ENCODE results near the gene HRG.
"Not testable (repeated sequence)": the region's sequence is repeated elsewhere in the genome, so short reads cannot be mapped to it uniquely, and the experiment has no call there.

The HRG gene

GRCh38 chr3:186694288-186695032, 28.6 kb downstream of the HRG start:
- H3K36me3 ChIP-seq (ENCODE audit: insufficient read depth, insufficient read length, low read length): no peaks in the 10 kb centered on the region
- DNase-seq (ENCODE audit: low read depth, low spot score): no peak
- H3K9ac ChIP-seq (ENCODE audit: insufficient read length, low read depth): no peak overlapping the region
- H3K9me3 ChIP-seq (ENCODE audit: insufficient read depth, low read length): no peaks in the 10 kb centered on the region
- TF ChIP-seq YY1 (IDR thresholded peaks at IDR 0.05; ENCODE audit: insufficient read depth, insufficient read length): no peak
- TF ChIP-seq SUZ12 (IDR thresholded peaks at IDR 0.05; ENCODE audit: extremely low read depth, insufficient read depth, insufficient read length): no peak
- no peak for TF ChIP-seq ZNF274 (IDR thresholded peaks at IDR 0.05; ENCODE audit: low read depth, low read length)
- H3K4me1 ChIP-seq (ENCODE audit: insufficient read depth, insufficient read length): no peaks in the 10 kb centered on the region
- H3K27me3 ChIP-seq (ENCODE audit: insufficient read depth, insufficient read length): no peaks in the 10 kb centered on the region
- no peak overlapping the region for H3K4me3 ChIP-seq (ENCODE audit: insufficient read length, low read depth)

DNA sequence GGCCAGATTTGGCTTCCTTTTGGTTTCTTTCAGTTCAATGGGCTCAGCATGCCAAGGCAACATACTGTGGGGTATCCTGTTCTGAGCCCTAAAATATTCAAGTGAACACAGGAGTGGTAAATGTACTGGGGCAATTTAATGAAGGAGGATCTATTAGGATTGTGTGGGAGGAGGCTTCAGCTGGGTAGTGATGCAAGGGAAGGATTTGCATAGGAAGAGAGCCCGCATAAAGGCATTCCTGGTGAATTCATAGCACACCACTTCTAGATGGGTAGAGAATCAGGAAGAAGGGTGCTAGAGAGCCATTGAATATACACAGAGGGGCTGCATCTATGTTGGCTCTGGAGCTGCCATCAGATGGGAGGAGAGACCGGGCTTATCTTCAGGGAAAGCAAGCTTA, 30.7 kb downstream of the HRG start:
- DNase-seq (ENCODE audit: low read depth, low spot score): no peak
- Histone ChIP-seq H3K9me3 (ENCODE audit: insufficient read depth, low read length) (no peaks in the 10 kb centered on the region), H3K36me3 (ENCODE audit: insufficient read depth, insufficient read length, low read length) (no peaks in the 10 kb centered on the region), H3K4me1 (ENCODE audit: insufficient read depth, insufficient read length) (no peaks in the 10 kb centered on the region), H3K9ac (ENCODE audit: insufficient read length, low read depth) (no peak overlapping the region), H3K4me3 (ENCODE audit: insufficient read length, low read depth) (no peak overlapping the region), H3K27me3 (ENCODE audit: insufficient read depth, insufficient read length) (no peaks in the 10 kb centered on the region)
- TF ChIP-seq ZNF274 (IDR thresholded peaks at IDR 0.05; ENCODE audit: low read depth, low read length) (no peak), SUZ12 (IDR thresholded peaks at IDR 0.05; ENCODE audit: extremely low read depth, insufficient read depth, insufficient read length) (no peak), YY1 (IDR thresholded peaks at IDR 0.05; ENCODE audit: insufficient read depth, insufficient read length) (no peak)

- no peaks in the 10 kb centered on the region for H3K27me3 ChIP-seq (ENCODE audit: insufficient read depth, insufficient read length)
- DNase-seq (ENCODE audit: low read depth, low spot score): no peak
These were observed 31.7 kb downstream of the HRG start for GRCh38 chr3:186697510-186697909.

GRCh38 chr3:186700267-186700666, 34.5 kb downstream of the HRG start:
- no peak for DNase-seq (ENCODE audit: low read depth, low spot score)
- no peaks in the 10 kb centered on the region for H3K36me3 ChIP-seq (ENCODE audit: insufficient read depth, insufficient read length, low read length)
- no peak overlapping the region for H3K9ac ChIP-seq (ENCODE audit: insufficient read length, low read depth)
- H3K9me3 ChIP-seq (ENCODE audit: insufficient read depth, low read length): no peaks in the 10 kb centered on the region
- H3K27me3 ChIP-seq (ENCODE audit: insufficient read depth, insufficient read length): no peaks in the 10 kb centered on the region
- no peak overlapping the region for H3K4me3 ChIP-seq (ENCODE audit: insufficient read length, low read depth)
- H3K4me1 ChIP-seq (ENCODE audit: insufficient read depth, insufficient read length): no peaks in the 10 kb centered on the region
- TF ChIP-seq SUZ12 (IDR thresholded peaks at IDR 0.05; ENCODE audit: extremely low read depth, insufficient read depth, insufficient read length) (no peak), YY1 (IDR thresholded peaks at IDR 0.05; ENCODE audit: insufficient read depth, insufficient read length) (no peak), ZNF274 (IDR thresholded peaks at IDR 0.05; ENCODE audit: low read depth, low read length) (no peak)

More at GRCh38 chr3:186697510-186697909, 31.7 kb downstream of the HRG start:
- H3K4me3 ChIP-seq (ENCODE audit: insufficient read length, low read depth): no peak overlapping the region
- TF ChIP-seq SUZ12 (IDR thresholded peaks at IDR 0.05; ENCODE audit: extremely low read depth, insufficient read depth, insufficient read length) (no peak), YY1 (IDR thresholded peaks at IDR 0.05; ENCODE audit: insufficient read depth, insufficient read length) (no peak), ZNF274 (IDR thresholded peaks at IDR 0.05; ENCODE audit: low read depth, low read length) (no peak)
- no peaks in the 10 kb centered on the region for H3K4me1 ChIP-seq (ENCODE audit: insufficient read depth, insufficient read length)
- H3K9me3 ChIP-seq (ENCODE audit: insufficient read depth, low read length): no peaks in the 10 kb centered on the region
- no peak overlapping the region for H3K9ac ChIP-seq (ENCODE audit: insufficient read length, low read depth)
- no peaks in the 10 kb centered on the region for H3K36me3 ChIP-seq (ENCODE audit: insufficient read depth, insufficient read length, low read length)

DNA sequence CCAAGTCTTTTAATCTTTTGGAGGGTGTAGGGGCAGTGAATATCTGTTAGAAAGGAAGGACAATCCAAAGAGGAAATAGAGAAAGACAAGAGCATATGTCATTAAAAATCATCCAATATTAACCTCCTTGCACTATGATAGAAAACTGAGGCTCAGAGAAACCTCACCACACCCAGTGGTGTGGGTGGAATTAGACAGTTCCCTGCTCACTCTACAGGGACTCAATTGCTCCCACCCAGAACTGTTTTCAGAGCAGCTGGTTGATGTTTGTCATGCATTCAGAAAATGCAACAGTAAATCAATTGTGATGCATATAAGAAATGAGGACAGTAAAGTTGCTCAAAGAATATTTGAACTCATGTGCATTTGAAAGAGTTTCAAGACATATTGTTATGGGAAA, 36.6 kb downstream of the HRG start:
- not testable (repeated sequence) for H3K4me1 ChIP-seq (ENCODE audit: insufficient read depth, insufficient read length); DNase-seq (ENCODE audit: low read depth, low spot score)

GRCh38 chr3:186705882-186706780, 40.3 kb downstream of the HRG start:
- H3K9ac ChIP-seq (ENCODE audit: insufficient read length, low read depth): no peak overlapping the region
- DNase-seq (ENCODE audit: low read depth, low spot score): no peak
- no peak for TF ChIP-seq ZNF274 (IDR thresholded peaks at IDR 0.05; ENCODE audit: low read depth, low read length)
- TF ChIP-seq SUZ12 (IDR thresholded peaks at IDR 0.05; ENCODE audit: extremely low read depth, insufficient read depth, insufficient read length): no peak
- TF ChIP-seq YY1 (IDR thresholded peaks at IDR 0.05; ENCODE audit: insufficient read depth, insufficient read length): no peak

More for the DNA sequence above, 36.6 kb downstream of the HRG start:
- H3K36me3 ChIP-seq (ENCODE audit: insufficient read depth, insufficient read length, low read length); H3K9ac ChIP-seq (ENCODE audit: insufficient read length, low read depth); H3K9me3 ChIP-seq (ENCODE audit: insufficient read depth, low read length); H3K4me3 ChIP-seq (ENCODE audit: insufficient read length, low read depth); H3K27me3 ChIP-seq (ENCODE audit: insufficient read depth, insufficient read length): not testable (repeated sequence)

DNA sequence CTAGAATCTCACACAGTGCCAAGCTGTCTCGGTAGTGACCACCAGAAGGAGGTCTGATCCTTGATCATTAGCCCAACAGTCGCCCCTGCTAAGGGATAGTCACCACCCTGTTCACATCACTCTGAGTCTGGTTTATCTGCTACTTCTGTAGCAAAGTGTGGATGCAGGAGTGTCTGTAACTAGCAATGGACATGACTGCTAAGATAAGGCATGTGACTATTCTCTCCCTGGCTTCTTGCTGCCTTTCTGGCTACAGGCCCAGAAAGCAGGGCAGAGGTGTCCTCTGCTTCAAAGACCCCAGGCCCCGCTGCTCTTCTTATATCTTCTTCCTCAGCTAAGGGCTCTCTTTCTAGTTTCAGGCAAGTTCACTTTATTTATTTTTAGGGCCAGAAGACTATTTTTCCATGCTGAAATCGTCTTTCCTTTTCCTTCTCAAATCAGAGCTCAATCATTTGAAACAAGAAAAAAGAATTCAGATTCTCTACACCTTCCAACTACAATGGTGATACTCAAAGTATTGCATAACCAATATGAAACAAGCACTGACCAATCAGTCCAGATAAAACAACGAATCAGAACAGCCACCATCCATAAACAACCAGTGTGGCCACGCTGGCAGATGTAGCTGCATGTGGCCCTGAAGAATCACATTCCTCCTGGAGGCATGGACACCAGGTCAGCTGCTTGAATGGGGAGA, 43.3 kb downstream of the HRG start:
- no peak overlapping the region for H3K4me3 ChIP-seq (ENCODE audit: insufficient read length, low read depth)
- peaks cover 2% of the 10 kb centered on the region for H3K4me1 ChIP-seq (ENCODE audit: insufficient read depth, insufficient read length)
- H3K9ac ChIP-seq (ENCODE audit: insufficient read length, low read depth): no peak overlapping the region
- H3K9me3 ChIP-seq (ENCODE audit: insufficient read depth, low read length): no peaks in the 10 kb centered on the region
- no peaks in the 10 kb centered on the region for H3K27me3 ChIP-seq (ENCODE audit: insufficient read depth, insufficient read length)
- H3K36me3 ChIP-seq (ENCODE audit: insufficient read depth, insufficient read length, low read length): no peaks in the 10 kb centered on the region
- TF ChIP-seq ZNF274 (IDR thresholded peaks at IDR 0.05; ENCODE audit: low read depth, low read length) (no peak), YY1 (IDR thresholded peaks at IDR 0.05; ENCODE audit: insufficient read depth, insufficient read length) (no peak), SUZ12 (IDR thresholded peaks at IDR 0.05; ENCODE audit: extremely low read depth, insufficient read depth, insufficient read length) (no peak)
- no peak for DNase-seq (ENCODE audit: low read depth, low spot score)

More at GRCh38 chr3:186705882-186706780, 40.3 kb downstream of the HRG start:
- H3K9me3 ChIP-seq (ENCODE audit: insufficient read depth, low read length): no peaks in the 10 kb centered on the region
- peaks cover 2% of the 10 kb centered on the region for H3K4me1 ChIP-seq (ENCODE audit: insufficient read depth, insufficient read length)
- H3K4me3 ChIP-seq (ENCODE audit: insufficient read length, low read depth): no peak overlapping the region
- no peaks in the 10 kb centered on the region for H3K36me3 ChIP-seq (ENCODE audit: insufficient read depth, insufficient read length, low read length)
- no peaks in the 10 kb centered on the region for H3K27me3 ChIP-seq (ENCODE audit: insufficient read depth, insufficient read length)

GRCh38 chr3:186710694-186711093, 44.9 kb downstream of the HRG start:
- H3K4me3 ChIP-seq (ENCODE audit: insufficient read length, low read depth); H3K27me3 ChIP-seq (ENCODE audit: insufficient read depth, insufficient read length); H3K9me3 ChIP-seq (ENCODE audit: insufficient read depth, low read length); DNase-seq (ENCODE audit: low read depth, low spot score); H3K36me3 ChIP-seq (ENCODE audit: insufficient read depth, insufficient read length, low read length); H3K9ac ChIP-seq (ENCODE audit: insufficient read length, low read depth); H3K4me1 ChIP-seq (ENCODE audit: insufficient read depth, insufficient read length): not testable (repeated sequence)
